Mononuclear cell (primary cell): ENCODE measurements around the gene TMEM44. TPM values are rescaled to one million over a fixed set of nuclear protein-coding genes. Genes with fewer than 3 reads are reported as not detected.
"Not testable (repeated sequence)": the region's sequence is repeated elsewhere in the genome, so short reads cannot be mapped to it uniquely, and the experiment has no call there.

ENCODE experiments used
- H3K27me3 ChIP-seq: 2 replicates; pipeline ENCODE4 v1.6.0; 2011; ENCODE audit warnings: low read length, control low read depth; ENCODE audit not compliant: insufficient read depth
- H3K4me1 ChIP-seq: 2 replicates; pipeline ENCODE4 v1.5.1; 2011; ENCODE audit warnings: mild to moderate bottlenecking, low read length, control low read depth; ENCODE audit not compliant: insufficient read depth
- H3K4me3 ChIP-seq: 2 replicates; pipeline ENCODE4 v1.5.1; 2011; ENCODE audit warnings: mild to moderate bottlenecking, low read length, moderate library complexity
- H3K9me3 ChIP-seq: 2 replicates; pipeline ENCODE4 v1.5.1; 2011; ENCODE audit warnings: low read depth, mild to moderate bottlenecking, control low read depth, low read length
- total RNA-seq: library from RNA; depleted of rRNA; stranded (reverse); fragments of >200 nt; gene quantifications from one replicate; pipeline ENCODE4 v1.2.3, GENCODE V29; 2012

The TMEM44 gene
- total RNA-seq, 1 donor = 0.21 TPM

DNA sequence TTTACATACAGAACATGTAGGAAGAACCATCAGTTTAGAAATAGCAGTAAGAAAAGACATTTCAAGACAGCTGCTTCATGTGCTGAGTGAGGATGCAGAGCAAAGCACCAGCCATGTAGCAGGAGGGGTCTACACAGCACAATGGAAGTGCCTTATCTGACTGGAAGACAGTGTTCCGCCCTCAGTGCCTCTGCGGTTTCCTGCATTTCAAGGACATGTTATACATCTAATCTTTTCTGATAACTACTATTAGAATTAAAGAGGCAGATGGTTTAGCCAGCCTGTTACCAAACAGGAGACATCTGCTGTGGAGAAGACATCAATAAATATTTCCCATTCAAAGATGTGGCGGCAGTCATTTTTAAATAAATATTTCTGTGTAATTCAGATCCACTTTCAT is 28.2 kb upstream of the TMEM44 start:
- peaks cover 9% of the 10 kb centered on the region for H3K4me1 ChIP-seq
- H3K27me3 ChIP-seq = no peaks in the 10 kb centered on the region
- no peak overlapping the region for H3K4me3 ChIP-seq
- no peaks in the 10 kb centered on the region for H3K9me3 ChIP-seq

GRCh38 chr3:194659778-194660177 is 26.6 kb upstream of the TMEM44 start:
- H3K27me3 ChIP-seq = no peaks in the 10 kb centered on the region
- no peak overlapping the region for H3K4me3 ChIP-seq

DNA sequence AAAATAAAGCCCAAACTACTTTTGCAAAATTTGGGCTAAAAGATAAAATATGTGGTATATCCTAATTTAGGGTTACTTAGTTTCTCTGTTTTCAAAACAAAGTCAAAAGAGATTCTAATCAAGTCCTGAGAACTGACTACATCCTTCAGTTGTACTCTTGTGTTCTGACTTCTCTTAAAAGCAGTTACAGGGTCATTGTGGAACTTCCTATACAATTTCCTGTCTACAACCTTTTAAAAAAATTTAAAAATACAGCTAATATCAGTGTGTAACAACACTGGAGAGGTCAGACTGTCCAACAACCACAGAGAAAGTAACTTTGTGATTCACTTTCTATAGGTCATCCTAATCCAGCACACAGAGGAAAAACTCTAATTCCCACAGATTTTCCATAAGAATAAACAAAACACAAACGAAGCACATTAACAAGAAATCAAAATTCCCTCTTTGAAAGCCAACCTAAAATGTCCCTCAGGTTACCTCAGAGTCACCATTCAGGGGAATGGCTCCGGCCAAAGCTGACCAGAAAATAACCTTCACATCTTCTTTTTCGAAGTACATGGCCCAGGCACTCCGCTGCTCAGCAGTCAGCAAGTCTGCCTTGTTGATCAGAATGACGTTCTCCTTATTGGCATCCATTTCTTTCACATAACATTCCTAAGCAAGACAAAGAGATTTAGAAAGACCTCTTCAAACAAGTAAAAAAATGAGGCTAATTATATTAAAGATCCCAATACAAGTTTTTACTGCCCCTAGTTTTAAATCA is 25.4 kb upstream of the TMEM44 start:
- Histone ChIP-seq H3K4me3 (no peak overlapping the region), H3K4me1 (peaks cover 9% of the 10 kb centered on the region), H3K27me3 (no peaks in the 10 kb centered on the region), H3K9me3 (no peaks in the 10 kb centered on the region)

More at GRCh38 chr3:194659778-194660177, 26.6 kb upstream of the TMEM44 start:
- H3K4me1 ChIP-seq = peaks cover 9% of the 10 kb centered on the region
- no peaks in the 10 kb centered on the region for H3K9me3 ChIP-seq

GRCh38 chr3:194657439-194657838 is 24.2 kb upstream of the TMEM44 start:
- Histone ChIP-seq H3K4me1 (peaks cover 9% of the 10 kb centered on the region), H3K4me3 (no peak overlapping the region), H3K9me3 (no peaks in the 10 kb centered on the region), H3K27me3 (no peaks in the 10 kb centered on the region)

- Histone ChIP-seq H3K4me3 (no peak overlapping the region), H3K4me1 (no peaks in the 10 kb centered on the region), H3K9me3 (no peaks in the 10 kb centered on the region), H3K27me3 (no peaks in the 10 kb centered on the region)
Measured at GRCh38 chr3:194654443-194654842, 21.2 kb upstream of the TMEM44 start.

GRCh38 chr3:194647747-194648146 is 14.5 kb upstream of the TMEM44 start:
- Histone ChIP-seq H3K4me3 (no peak overlapping the region), H3K4me1 (no peaks in the 10 kb centered on the region), H3K9me3 (no peaks in the 10 kb centered on the region), H3K27me3 (no peaks in the 10 kb centered on the region)

- H3K4me1 ChIP-seq = no peaks in the 10 kb centered on the region
- no peak overlapping the region for H3K4me3 ChIP-seq
- H3K9me3 ChIP-seq = no peaks in the 10 kb centered on the region
- no peaks in the 10 kb centered on the region for H3K27me3 ChIP-seq
Measured at GRCh38 chr3:194642769-194643168, 9.6 kb upstream of the TMEM44 start.

DNA sequence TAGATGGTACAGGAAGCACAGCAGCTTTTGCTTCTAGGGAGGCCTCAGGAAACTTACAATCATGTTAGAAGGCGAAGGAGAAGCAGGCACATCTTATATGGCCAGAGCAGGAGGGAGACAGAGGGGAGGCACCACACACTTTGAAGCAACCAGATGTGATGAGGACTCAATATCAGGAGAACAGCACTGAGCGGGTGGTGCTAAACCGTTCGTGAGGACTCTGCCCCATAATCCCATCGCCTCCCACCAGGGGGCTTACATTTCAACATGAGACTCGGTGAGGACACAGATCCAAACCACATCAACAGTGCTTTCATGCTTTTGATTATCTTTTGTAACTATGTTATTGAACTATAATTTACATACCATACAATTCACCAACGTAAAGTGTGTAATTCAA is 7.6 kb upstream of the TMEM44 start:
- no peak overlapping the region for H3K4me3 ChIP-seq
- no peaks in the 10 kb centered on the region for H3K4me1 ChIP-seq
- no peaks in the 10 kb centered on the region for H3K9me3 ChIP-seq
- no peaks in the 10 kb centered on the region for H3K27me3 ChIP-seq

- no peaks in the 10 kb centered on the region for H3K4me1 ChIP-seq
- H3K9me3 ChIP-seq = no peaks in the 10 kb centered on the region
- no peaks in the 10 kb centered on the region for H3K27me3 ChIP-seq
- no peak overlapping the region for H3K4me3 ChIP-seq
Measured at GRCh38 chr3:194638991-194639605, 5.9 kb upstream of the TMEM44 start.

DNA sequence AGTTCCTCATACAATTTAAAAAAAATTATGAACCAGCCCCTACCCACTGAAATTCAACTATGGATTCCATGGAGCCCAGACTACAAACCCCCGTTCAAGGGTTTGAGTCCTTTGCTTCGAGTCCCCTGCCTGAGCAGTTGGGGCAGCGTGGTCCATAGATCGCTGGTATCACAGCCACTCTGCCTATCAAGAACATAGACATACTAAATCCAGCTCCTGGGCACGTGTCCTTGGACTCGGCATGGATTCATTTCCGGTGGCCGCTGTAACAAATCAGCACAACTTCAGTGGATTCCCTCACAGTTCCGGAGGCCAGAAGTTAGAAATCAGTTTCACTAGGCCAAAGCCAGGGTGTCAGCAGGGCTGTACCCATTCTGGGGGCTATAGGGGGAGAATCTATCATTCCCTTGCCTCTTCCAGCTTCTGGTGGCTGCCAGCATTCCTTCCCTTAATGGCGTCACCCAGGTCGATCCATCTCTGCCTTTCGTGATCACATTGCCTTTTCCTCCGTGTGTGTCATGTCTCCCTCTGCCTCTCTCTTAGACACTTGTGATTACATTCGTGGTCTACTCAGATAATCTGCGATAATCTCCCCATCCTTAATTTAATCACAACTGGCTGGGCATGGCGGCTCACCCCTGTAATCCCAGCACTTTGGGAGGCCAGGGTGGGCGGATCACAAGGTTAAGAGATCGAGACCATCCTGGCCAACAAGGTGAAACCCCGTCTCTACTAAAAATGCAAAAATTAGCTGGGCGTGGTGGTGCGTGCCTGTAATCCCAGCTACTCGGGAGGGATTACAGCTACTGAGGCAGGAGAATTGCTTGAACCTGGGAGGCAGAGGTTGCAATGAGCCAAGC is 4.6 kb upstream of the TMEM44 start:
- Histone ChIP-seq H3K27me3 (no peaks in the 10 kb centered on the region), H3K4me1 (peaks cover 2% of the 10 kb centered on the region), H3K9me3 (no peaks in the 10 kb centered on the region), H3K4me3 (no peak overlapping the region)

GRCh38 chr3:194637066-194637465 is 3.8 kb upstream of the TMEM44 start:
- no peaks in the 10 kb centered on the region for H3K27me3 ChIP-seq
- H3K4me3 ChIP-seq = no peak overlapping the region
- H3K4me1 ChIP-seq = peaks cover 9% of the 10 kb centered on the region
- H3K9me3 ChIP-seq = no peaks in the 10 kb centered on the region

DNA sequence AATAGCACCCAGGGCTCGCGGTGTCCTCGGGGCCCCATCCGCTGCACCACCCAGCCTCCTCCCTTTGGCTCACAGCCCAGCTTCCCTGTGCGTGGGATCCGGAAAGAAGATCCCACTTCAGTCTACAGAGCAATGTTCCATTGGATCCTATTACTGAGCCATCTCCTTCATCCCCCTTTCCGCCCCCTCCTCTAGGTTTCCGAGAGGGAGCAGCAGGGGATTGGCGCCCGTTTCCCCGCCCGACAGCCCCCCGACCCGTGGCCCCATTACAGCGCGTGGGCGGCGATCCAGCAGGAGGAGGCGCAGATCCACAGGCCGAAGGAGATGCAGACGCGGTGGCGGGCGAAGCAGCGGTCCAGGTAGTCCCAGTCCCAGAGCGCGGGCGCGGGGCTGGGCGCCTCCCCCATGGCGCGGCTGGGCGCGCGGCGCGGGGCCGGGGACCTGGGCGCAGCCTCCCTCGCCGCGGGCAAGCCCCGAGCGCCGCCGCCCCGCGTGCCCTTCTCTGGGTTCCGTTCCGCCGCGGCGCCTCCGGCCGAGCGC is 340 bp downstream of the TMEM44 start:
- no peaks in the 10 kb centered on the region for H3K9me3 ChIP-seq
- no peaks in the 10 kb centered on the region for H3K27me3 ChIP-seq
- H3K4me3 ChIP-seq = peak overlapping the region; percentile 42
- H3K4me1 ChIP-seq = peaks cover 9% of the 10 kb centered on the region

- H3K4me1 ChIP-seq = peaks cover 9% of the 10 kb centered on the region
- H3K9me3 ChIP-seq = no peaks in the 10 kb centered on the region
- H3K27me3 ChIP-seq = no peaks in the 10 kb centered on the region
- H3K4me3 ChIP-seq = peak overlapping the region; percentile 42
Measured at GRCh38 chr3:194632226-194632808, 902 bp downstream of the TMEM44 start.

- H3K27me3 ChIP-seq = no peaks in the 10 kb centered on the region
- peaks cover 9% of the 10 kb centered on the region for H3K4me1 ChIP-seq
- H3K4me3 ChIP-seq = no peak overlapping the region
- H3K9me3 ChIP-seq = no peaks in the 10 kb centered on the region
Measured at GRCh38 chr3:194631696-194632095, 1.5 kb downstream of the TMEM44 start.

- not testable (repeated sequence) for H3K27me3 ChIP-seq, H3K4me1 ChIP-seq, H3K4me3 ChIP-seq, H3K9me3 ChIP-seq
Measured at GRCh38 chr3:194630681-194631080, 2.5 kb downstream of the TMEM44 start.
